Limb (tissue), 2 donors: Measurements from ENCODE around the gene NOL4L.
"Not testable (repeated sequence)": the region's sequence is repeated elsewhere in the genome, so short reads cannot be mapped to it uniquely, and the experiment has no call there.

Experiments
- DNase-seq, 2 donors: peaks; one replicate each; pipeline ENCODE4 v3.0.0-alpha.2; 2016; ENCODE audit errors: extremely low spot score in 2 of 2

The NOL4L gene

GRCh38 chr20:32433311-32434021 is 151.7 kb downstream of the NOL4L start:
- no peak for DNase-seq

DNA sequence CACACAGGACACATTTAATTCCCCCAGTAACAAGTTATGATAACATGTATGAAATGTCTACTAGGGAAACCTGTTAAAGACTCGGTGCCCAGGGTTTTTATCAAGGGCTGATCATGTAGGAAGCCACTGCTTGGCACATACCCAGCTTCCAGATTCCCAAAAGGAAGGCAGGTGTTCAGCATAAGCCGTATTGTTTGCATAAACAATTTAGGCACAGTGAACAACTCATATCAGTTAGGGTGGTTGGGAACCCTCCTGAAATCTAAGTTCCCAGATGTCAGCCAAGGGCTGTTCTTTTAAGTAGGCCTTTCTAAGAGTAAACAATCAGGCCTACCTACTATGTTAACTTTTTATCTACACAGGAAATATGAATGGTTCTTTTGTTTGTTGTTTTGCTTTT is 152.9 kb downstream of the NOL4L start:
- DNase-seq: no peak

DNA sequence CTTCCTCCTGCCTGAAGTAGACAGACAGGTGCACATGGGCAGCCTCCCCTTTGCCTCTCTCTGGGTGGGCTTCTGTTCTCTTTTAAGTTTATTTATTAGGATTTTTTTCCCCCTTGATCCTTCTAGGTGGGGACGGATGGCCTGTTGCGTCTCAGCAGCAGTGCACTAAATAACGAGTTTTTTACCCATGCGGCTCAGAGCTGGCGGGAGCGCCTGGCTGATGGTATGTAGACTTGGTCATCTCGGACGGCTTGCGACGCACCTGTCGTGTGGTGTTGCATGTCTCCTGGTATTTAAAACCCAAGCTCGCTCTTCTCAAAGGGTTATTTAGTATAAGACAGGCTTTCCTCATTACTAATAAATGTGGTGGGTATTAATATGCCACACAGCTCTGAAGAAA is 153.7 kb downstream of the NOL4L start:
- DNase-seq: no peak

- no peak for DNase-seq
Observed at GRCh38 chr20:32429745-32430360, 155.3 kb downstream of the NOL4L start.

- no peak for DNase-seq
Observed at GRCh38 chr20:32429343-32429742, 155.8 kb downstream of the NOL4L start.

DNA sequence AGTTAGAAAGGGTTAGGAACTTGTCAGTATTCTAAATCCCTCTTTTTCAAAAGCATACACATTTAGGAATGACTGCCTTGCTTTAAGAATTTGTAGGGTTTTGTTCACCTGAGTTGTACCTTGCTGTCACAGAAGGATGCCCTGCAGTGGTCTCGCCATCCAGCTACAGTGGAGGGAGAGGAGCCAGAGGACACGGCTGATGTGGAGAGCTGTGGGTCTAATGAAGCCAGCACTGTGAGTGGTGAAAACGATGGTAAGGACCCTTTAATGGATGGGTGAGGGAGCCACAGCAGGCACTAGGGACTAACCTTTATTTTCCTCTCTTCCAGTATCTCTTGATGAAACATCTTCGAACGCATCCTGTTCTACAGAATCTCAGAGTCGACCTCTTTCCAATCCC is 157.1 kb downstream of the NOL4L start:
- DNase-seq: no peak

DNA sequence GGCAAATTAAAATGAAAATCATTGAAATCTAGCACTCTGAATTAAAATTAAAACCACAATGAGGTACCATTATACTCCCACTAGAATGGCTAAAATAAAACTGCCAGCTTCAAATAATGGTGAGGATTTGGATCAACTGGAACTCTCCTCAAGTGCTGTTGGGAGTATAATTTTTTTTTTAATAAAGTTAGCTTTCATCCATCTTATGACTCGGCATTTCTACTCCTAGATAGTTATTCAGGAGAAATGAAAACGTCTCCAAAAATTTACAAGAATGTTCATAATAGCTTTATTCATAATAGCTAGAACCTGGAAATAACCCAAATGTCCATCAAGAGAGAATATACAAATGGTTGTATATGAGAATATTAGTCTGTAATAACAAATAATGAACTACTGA is 163.8 kb downstream of the NOL4L start:
- no peak for DNase-seq

DNA sequence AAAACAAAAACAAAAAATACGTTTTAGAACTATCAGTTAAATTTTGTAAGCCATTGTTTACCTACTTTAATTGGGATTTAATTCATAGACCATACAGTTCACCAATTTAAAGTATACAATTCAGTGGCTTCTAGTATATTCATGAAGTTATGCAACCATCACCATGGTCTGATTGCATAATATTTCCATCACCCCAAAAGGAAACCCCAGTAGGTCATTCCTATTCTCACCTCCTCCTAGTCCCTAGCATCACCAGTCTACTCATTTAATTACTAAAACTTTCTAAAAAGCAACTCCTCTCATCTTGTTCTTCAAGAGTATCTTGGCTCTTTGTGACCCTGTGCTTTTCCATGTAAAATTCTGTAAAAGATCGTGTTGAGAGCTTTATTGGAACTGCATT is 166.8 kb downstream of the NOL4L start:
- DNase-seq: no peak

GRCh38 chr20:32416206-32416605 is 168.9 kb downstream of the NOL4L start:
- DNase-seq: no peak

DNA sequence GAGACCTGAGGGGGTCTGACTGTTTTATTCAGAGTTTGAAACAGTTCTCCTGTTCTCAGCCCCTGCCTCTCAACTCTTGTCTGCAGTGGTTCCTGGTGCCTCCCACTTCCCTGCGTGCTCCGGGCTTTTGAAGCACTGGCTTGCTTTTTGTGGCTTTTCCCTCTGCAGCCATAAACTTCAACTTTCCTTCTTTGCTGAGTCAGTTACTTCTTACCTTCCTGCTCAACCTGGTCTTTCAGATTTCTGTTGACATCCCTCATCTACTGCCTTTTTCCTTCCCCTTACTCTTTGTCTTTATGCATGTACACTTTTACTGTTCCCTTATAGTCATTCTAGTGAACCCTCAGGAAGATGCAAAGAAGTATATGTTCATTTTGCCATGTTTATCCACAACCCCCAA is 169.6 kb downstream of the NOL4L start:
- no peak for DNase-seq

DNA sequence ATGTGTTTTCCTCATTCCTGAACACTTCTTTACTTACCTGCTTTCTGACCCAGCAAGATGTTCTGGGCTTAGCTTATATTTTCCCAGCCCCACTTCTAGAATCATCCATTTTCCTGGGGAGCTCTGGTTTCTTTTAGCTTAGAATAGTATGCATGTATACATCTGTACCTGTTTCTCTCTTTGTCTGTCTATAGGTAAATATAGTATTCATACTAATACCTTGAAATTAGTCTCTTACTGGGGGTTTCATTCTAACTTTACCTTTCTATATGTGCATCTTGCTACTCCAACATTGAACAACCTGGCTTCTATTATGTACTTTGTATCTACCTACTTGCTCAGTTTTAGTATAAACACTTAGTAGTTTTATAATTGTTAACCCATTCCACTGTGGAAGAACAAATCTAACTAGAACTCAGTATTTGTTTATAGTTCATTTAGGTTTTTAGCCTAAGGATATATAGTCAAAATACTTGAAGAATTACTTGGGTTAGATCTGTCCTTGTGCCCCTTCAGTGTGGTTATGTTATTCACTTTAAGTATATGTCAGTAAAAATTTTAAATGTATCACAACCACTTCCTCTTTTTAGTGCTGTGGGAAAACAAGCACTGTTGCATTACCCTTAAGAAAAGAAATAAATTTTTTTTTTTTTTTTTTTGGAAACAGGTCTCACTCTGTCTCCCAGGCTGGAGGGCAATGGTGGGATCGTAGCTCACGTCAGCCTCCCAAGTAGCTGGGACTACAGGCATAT is 173.0 kb downstream of the NOL4L start:
- DNase-seq: no peak

DNA sequence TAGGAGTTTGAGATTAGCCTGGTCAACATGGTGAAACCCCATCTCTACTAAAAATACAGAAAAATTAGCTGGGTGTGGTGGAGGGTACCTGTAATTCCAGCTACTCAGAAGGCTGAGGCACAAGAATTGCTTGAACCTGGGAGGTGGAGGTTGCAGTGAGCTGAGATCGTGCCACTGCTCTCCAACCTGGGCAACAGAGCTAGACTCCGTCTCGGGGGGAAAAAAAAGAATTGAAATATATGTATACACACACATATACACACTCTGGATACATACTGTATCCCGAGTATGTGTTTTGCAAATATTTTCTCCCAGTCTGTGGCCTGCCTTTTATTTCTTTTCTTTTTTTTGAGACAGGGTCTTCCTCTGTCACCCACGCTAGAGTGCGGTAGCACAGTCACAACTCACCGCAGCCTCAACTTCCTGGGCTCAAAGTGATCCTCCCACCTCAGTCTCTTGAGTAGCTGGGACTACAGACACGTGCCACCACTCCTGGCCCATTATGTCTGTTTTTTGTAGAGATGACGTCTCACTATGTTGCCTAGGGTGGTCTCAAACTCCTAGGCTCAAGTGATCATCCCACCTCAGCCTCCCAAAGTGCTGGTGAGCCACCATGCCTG is 177.9 kb downstream of the NOL4L start:
- DNase-seq: not testable (repeated sequence)

GRCh38 chr20:32406701-32407100 is 178.4 kb downstream of the NOL4L start:
- DNase-seq: no peak

GRCh38 chr20:32404017-32404416 is 181.1 kb downstream of the NOL4L start:
- no peak for DNase-seq

DNA sequence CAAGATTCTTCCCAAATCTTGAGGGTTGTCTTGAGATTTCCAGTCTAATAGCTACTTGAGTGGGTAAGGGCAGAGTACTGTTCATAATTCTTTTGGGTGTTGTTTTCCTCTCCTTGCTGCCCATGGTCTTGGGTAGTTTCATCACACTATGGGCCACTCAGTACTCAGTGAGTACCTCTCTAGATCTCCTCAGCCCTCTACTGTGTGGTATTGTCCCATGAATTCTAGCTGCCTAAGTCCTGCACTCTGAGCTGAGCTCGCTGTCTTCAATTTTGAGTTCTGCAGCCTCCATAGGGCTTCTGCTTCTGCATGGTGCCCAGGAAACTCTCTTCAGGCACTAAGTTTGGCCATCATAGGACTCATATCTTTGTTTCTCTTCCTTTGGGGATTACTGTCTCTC is 184.7 kb downstream of the NOL4L start:
- DNase-seq: no peak

- no peak for DNase-seq
Observed at GRCh38 chr20:32397567-32398084, 187.5 kb downstream of the NOL4L start.

- DNase-seq: no peak
Observed at GRCh38 chr20:32396646-32397160, 188.4 kb downstream of the NOL4L start.

- DNase-seq: no peak
Observed at GRCh38 chr20:32395066-32395465, 190.1 kb downstream of the NOL4L start.
